ENCODE data around the gene MPV17L.
"Not testable (repeated sequence)": the region's sequence is repeated elsewhere in the genome, so short reads cannot be mapped to it uniquely, and the experiment has no call there.

Gene MPV17L

GRCh38 chr16:15415511-15415985 is 20.0 kb downstream of the MPV17L start:
- DNase-seq, result no peak

DNA sequence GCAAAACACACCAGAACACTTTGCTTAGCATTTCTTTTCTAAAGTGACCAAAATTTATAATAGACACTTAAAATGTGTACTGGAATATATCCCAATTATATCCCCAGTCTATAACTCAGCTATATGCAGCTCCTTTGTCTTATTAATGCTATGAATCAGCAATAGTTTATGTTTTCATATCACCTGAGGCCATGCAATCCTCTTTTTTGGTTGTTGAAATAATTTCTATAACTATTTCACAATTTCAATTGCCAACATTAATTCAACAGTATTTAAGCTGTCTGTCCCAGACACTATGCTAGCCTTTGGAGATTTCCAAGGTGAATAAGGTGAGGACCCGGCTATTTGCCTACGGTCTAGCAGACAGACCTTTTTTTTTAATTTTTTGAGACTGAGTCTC is 21.6 kb downstream of the MPV17L start:
- DNase-seq, result no peak

DNA sequence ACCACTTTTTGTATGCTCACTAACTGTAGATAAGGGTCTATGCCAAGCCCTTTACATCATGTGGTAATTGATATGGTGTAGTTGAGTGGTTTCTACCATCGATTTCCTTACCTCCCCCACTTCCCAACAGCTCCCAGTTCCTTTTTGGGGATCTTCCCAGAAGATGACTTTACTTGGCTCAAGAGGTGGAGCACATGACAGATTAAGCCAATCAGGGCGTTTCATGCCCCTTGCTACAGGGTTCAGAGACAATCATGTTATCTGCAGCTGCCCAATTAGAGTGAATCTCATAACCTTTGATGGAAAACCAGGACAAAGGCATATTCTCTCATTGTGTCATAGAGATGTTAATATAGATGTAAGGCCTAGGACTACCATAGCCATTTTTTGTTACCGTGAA is 22.7 kb downstream of the MPV17L start:
- DNase-seq, result no peak

- not testable (repeated sequence) for DNase-seq
These were observed 26.1 kb downstream of the MPV17L start for GRCh38 chr16:15421696-15422095.

DNA sequence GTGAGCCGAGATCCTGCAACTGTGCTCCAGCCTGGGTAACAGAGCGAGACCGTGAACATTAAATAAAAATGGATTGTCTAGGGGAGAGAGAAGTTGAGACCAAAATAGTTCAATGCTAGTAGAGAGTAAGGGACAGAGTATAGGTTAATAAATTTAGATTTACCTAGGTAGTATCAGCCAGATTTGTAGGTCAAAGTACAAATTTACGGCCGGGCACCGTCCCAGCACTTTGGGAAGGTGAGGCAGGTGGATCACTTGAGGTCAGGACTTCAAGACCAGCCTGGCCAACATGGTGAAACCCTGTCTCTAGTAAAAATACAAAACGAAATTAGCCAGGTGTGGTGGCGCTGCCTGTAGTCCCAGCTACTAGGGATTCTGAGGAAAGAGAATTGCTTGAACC is 26.7 kb downstream of the MPV17L start:
- DNase-seq, result no peak

DNA sequence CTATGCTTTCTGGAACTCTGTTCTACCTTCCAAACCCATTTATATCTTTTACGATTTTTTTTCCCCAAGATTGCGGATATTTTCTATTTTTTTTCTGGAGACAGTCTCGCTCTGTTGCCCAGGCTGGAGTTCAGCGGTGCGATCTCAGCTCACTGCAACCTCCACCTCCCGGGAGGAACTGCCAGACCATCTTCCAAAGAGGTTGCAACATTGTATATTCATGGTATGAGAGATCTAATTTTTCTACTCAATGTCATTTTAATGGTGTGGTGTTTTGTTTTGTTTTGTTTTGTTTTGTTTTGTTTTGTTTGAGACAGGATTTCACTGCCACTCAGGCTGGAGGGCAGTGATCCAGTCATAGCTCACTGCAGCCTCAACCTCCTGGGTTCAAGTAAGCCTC is 30.3 kb downstream of the MPV17L start:
- no peak for DNase-seq

DNA sequence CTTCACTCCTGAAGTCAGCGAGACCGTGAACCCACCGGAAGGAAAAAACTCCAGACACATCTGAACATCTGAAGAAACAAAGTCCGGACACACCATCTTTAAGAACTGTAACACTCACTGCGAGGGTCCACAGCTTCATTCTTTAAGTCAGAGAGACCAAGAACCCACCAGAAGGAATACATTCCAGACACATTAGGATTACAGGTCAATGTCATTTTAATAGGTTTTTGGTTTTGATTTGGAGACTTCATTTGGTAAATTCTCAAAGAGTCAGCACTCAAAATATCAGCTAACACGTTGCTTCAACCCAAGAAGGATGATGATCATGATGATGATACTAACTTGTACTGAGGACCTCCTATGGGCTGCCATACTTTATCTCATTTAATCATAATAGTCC is 31.2 kb downstream of the MPV17L start:
- DNase-seq, result no peak

DNA sequence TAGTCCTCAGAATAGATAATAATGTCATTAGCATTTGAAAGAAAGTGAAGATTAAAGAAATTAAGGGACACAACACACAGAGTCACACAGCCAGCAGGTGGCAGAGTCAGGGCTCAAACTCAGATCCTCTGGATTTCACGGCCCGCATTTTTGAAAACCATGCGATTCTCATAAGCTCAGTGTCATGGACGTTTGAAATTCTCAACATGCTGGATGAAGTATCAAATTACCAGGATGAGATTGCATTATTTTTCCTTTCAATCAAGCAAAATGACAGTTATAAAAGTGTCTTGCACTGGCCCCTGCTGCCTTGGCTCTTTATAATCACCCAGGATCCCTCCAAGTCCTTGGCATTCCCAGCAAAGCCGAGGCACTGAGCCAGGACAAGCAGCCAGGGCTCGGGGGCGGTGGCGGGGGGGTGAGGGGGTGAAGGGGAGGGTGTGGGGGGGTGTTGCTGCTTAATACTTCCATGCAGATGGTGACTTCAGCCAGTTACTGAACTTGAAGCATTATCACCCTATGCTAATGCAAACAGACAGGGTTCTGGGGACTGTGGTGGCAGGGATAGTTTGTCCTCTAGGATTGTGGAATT is 32.2 kb downstream of the MPV17L start:
- DNase-seq, result peak; percentile 46 to 54

DNA sequence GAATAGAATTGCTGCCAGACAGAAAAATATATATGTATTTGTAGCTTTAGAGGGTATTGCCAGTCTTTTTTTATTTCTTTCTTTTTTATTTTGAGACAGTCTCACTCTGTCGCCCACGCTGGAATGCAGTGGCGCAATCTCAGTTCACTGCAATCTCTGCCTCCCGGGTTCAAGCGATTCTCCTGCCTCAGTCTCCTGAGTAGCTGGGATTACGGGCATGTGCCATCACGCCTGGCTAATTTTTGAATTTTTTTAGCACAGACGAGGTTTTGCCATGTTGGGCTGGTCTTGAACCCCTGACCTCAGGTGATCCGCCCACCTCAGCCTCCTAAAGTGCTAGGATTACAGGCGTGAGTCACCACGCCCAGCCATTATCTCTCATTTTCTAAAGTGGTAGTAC is 35.3 kb downstream of the MPV17L start:
- not testable (repeated sequence) for DNase-seq

DNA sequence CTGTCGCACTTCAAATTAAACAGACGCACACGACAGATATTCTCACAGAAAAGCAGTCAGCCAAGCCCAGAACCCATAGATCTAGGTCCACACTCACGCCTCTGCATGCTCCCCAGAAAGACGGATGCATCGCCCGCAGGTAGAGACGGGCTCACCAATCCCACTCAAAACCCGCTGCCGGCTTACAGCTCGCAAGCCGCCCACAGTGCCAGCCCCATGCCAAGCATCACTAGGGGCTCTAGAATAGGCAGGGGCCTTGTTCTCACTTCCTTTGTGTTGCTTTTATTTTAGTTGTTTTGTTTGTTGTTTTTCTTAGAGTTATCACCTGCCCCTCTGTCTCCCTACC is 38.5 kb downstream of the MPV17L start:
- DNase-seq, result no peak

DNA sequence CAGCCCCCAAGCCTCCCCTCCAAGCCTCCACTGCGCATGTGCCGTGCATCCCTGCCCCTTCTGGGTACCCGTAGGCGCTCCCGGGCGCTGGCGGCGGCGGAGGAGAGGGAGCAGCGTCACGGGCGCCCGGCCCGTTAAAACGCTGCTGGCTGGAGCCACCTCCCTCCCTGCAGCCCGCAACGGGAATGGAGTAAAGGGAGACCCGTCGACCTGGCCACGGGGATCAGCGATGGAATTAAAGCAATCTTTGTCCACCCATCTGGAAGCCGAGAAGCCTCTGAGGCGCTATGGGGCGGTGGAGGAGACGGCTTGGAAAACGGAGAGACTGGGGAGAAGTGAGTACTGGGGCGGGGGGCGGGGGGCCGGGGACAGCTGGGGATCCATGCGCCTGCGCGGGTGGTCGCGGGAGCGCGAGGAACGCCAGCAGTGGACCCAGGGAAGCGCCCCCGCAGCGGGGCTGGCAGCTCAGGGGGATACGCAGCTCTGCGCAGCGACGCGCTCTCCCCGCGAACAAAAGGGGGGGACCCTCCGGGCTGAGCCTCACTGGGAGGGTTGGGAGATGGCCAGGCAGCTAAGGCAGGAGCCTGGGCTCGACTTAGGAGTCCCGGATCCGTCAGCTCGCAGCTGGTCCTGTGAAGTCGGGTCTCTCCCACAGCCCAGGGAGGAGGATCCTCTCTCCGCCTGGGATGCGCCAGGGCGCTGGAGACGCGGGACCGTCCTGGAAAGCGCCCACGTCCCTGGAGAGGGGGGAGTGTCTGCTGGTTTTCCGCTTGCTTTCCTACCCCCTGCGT is 39.1 kb downstream of the MPV17L start, which contains the start of gene BMERB1:
Gene BMERB1, plus strand, starts transcription at position 164 of the 791 bp plus-strand sequence. Its CDS starts 66 bp downstream, at position 230.
- DNase-seq, result peak; percentile 50 to 65

- DNase-seq, result no peak
These were observed 39.8 kb downstream of the MPV17L start for GRCh38 chr16:15435216-15435864.

DNA sequence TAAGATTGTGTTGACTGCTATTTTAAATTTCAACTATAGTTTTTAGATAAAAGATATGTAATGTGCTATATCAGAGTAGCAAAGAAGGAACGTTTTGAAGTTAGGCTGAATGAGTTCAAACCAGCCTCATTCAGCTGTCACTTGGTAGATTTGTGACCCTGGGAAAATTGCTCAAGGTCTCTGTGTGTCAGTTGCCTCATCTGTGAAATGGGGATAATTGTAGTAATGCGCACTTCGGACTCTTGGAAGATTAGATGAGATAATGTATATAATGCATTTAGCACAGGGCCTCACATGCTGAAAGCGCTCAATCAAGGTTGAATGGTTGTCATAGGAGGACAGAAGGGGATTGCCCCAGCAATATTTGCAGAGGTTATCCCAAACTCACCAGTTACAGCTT is 43.5 kb downstream of the MPV17L start:
- DNase-seq, result no peak

DNA sequence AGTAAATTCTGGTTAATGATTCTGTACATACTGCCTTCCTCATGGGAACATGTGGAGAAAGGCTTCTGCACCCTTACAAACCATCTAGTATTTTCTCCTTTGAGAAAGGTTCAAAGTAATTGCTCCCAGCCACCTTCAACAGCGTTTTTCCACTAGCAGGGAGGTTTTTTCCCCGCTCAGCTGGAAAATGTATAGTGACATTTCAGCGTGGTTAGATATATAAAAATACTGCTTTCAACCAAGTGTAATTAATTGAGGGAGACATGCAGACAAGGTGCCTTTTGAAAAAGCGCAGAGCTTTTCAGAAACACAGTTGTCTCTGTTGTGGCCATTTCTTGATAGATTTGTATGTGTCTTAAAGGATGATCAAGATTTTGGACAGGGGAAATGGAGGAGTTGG is 44.0 kb downstream of the MPV17L start:
- no peak for DNase-seq

DNA sequence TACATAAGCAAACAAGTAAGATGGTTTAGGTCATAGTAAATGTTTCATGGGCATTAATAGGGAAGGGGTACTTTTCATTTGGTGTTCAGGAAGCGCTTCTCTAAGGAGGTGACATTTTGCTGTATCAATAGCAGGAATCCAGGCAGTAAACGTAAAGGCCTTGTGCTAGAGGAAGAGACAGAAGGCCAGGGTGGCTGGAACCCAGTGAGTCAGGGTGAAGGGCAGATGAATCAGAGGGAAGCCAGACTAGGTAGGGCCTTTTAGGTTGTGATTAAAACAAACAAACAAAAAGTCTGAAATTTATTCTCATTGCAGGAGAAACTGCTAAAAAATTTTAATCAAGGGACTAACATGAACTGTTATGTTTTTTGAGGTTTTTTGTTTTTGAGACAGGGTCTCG is 45.3 kb downstream of the MPV17L start:
- no peak for DNase-seq

DNA sequence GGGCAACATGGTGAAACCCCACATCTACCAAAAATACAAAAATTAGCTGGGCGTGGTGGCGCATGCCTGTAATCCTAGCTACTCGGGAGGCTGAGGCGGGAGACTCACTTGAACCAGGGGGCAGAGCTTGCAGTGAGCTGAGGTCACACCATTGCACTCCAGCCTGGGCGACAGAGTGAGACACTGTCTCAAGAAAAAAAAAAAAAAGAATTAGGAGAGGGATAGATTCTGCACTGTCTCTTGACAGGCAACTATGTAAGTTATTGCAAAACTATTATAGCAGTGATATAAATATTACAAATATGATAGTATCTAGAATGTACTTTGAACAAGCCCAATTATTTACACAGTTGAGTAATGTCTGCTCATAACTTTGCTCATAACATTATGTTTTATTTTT is 46.6 kb downstream of the MPV17L start:
- not testable (repeated sequence) for DNase-seq

- DNase-seq, result no peak
These were observed 48.2 kb downstream of the MPV17L start for GRCh38 chr16:15443753-15444152.

GRCh38 chr16:15444264-15444663 is 48.7 kb downstream of the MPV17L start:
- no peak for DNase-seq

DNA sequence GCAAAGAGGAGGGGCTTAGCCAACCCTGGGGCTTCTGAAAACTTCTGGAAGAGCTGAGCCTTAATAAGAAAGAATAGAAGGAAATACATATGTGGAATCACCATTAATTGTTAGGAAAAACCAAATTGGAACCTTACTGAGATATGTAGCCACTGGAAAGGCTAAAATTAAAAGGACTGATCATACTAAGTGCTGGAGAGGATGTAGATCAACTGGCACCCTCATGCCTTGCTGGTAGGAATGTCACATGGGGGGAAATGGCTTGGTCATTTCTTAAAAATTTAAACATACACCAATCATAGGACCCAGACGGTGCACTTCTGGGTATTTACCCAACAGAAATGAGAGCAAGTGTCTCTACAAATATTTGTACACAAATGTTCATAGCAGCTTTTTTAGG is 49.9 kb downstream of the MPV17L start:
- DNase-seq, result no peak

DNA sequence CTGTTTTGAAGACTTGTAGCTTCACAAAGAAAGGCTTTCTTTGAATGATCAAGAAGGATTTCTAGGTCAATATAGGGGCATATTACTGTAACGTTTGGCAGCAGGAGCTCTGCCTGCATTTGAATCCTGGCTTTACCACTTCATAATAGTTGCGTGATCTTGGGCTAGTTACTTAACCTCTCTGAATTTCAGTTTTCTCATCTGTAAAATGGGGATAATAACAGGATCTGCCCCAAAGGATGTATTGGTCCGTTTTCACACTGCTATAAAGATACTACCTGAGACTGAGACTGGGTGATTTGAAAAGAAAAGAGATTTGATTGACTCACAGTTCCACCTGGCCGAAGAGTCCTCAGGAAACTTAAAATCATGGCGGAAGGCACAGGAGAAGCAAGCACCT is 51.3 kb downstream of the MPV17L start:
- no peak for DNase-seq

DNA sequence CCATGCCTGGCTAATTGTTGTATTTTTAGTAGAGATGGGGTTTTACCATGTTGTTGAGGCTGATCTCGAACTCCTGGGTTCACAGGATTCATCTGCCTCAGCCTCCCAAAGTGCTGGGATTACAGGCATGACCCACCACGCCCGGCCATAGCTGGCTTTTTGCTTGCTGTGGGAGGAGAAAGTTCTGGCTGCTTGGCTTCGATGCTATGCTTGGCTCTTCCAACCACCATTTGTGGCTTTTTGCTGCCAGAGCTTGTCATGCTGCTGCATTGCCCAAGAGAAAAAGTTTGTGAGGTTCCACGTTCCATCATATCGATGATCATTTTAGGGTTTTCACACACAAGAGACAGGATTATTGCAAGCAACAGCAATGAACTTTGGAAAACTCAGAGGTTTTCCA is 55.1 kb downstream of the MPV17L start:
- no peak for DNase-seq

DNA sequence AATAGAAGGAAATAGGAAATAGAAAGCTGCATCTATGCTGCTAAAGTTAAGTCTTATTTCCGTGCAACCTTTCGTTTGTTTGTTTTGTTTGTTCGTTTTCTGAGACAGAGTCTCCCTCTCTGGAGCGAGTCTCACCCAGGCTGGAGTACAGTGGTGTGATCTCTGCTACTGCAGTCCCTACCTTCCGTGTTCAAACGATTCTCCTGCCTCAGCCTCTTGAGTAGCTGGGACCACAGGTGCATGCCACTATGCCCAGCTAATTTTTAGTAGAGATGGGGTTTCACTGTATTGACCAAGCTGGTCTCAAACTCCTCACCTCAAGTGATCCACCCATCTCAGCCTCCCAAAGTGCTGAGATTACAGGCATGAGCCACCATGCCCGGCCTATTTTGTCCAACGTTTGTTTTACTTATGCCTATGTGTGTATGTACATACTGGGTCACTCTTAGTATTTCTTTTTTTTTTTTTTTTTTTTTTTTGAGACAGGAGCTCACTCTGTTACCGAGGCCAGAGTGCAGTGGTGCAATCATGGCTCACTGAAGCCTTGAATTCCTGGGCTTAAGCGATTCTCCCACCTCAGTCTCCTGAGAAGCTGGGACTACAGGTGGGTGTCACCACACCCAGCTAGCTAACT is 55.7 kb downstream of the MPV17L start:
- DNase-seq, result no peak

GRCh38 chr16:15452246-15452855 is 56.8 kb downstream of the MPV17L start:
- DNase-seq, result no peak

All from stimulated activated CD4-positive, alpha-beta T cell treated with anti-CD3 and anti-CD28 coated beads, Interleukin-4, amount 100 ng/mL, for 4 hours (primary cell).